HAP-1 (cell line): ENCODE data around the gene FAM210B.
A peak's percentile ranks its signal among the peaks of the same experiment; 100 is the strongest.

ENCODE experiments used
- DNase-seq, 2 experiments: peaks; one replicate each; pipeline ENCODE4 v3.0.0-alpha.2; 2016 to 2020; ENCODE audit warnings: low spot score in 2 of 2
- H3K27me3 ChIP-seq: fragments of 250-450 bp; sonication (Bioruptor Pico); 2 replicates; pipeline ENCODE4 v1.5.1; 2020; ENCODE audit warnings: low read depth, mild to moderate bottlenecking, moderate library complexity
- H3K36me3 ChIP-seq: fragments of 250-450 bp; sonication (Bioruptor Pico); replicated peaks from 2 replicates; pipeline ENCODE4 v1.5.1; 2020; ENCODE audit warnings: mild to moderate bottlenecking
- H3K4me1 ChIP-seq: fragments of 250-450 bp; sonication (Bioruptor Pico); 2 replicates; pipeline ENCODE4 v1.5.1; 2020; ENCODE audit warnings: mild to moderate bottlenecking
- H3K4me3 ChIP-seq: fragments of 250-450 bp; sonication (Bioruptor Pico); 2 replicates; pipeline ENCODE4 v1.5.1; 2020; ENCODE audit warnings: mild to moderate bottlenecking, moderate library complexity
- H3K9me3 ChIP-seq: fragments of 250-450 bp; sonication (Bioruptor Pico); 2 replicates; pipeline ENCODE4 v1.5.1; 2020; ENCODE audit warnings: mild to moderate bottlenecking, moderate library complexity
- in situ Hi-C: fragments of 300-500 bp; cut with MboI; formaldehyde crosslinking; loops from 3 replicates; pipeline ENCODE4 v1.14.3; 2020; ENCODE audit warnings: low sequenced_read_pairs, inconsistent platforms, mixed read lengths

Gene FAM210B

GRCh38 chr20:56348305-56348693, 10.5 kb upstream of the FAM210B start:
- in situ Hi-C loops: loop anchor here (25.0 kb wide), 1 partner anchor 1686 kb away; no protein-coding TSS in a partner anchor
- DNase-seq: peak in 1 of 2 experiments; percentile 34
- H3K36me3 ChIP-seq: no peaks in the 10 kb centered on the region
- H3K4me1 ChIP-seq: peaks cover 15% of the 10 kb centered on the region
- no peak overlapping the region for H3K4me3 ChIP-seq
- H3K27me3 ChIP-seq: peaks cover 62% of the 10 kb centered on the region
- no peaks in the 10 kb centered on the region for H3K9me3 ChIP-seq

- Histone ChIP-seq H3K36me3 (no peaks in the 10 kb centered on the region), H3K27me3 (peaks cover 59% of the 10 kb centered on the region), H3K4me3 (no peak overlapping the region), H3K4me1 (peaks cover 15% of the 10 kb centered on the region), H3K9me3 (no peaks in the 10 kb centered on the region)
- in situ Hi-C loops: loop anchor here (25.0 kb wide), 1 partner anchor 1686 kb away; no protein-coding TSS in a partner anchor
- no peak for DNase-seq
These were observed 10.0 kb upstream of the FAM210B start for GRCh38 chr20:56348746-56349145.

- no peak for DNase-seq
- Histone ChIP-seq H3K4me3 (no peak overlapping the region), H3K4me1 (peaks cover 15% of the 10 kb centered on the region), H3K9me3 (no peaks in the 10 kb centered on the region), H3K27me3 (peaks cover 44% of the 10 kb centered on the region), H3K36me3 (no peaks in the 10 kb centered on the region)
- in situ Hi-C loops: no loop called here
These were observed 7.9 kb upstream of the FAM210B start for GRCh38 chr20:56350842-56351241.

GRCh38 chr20:56352345-56353055, 6.3 kb upstream of the FAM210B start:
- Histone ChIP-seq H3K4me1 (peaks cover 14% of the 10 kb centered on the region), H3K36me3 (no peaks in the 10 kb centered on the region), H3K9me3 (no peaks in the 10 kb centered on the region), H3K27me3 (peaks cover 41% of the 10 kb centered on the region), H3K4me3 (no peak overlapping the region)
- in situ Hi-C loops: no loop called here
- no peak for DNase-seq

- Histone ChIP-seq H3K36me3 (no peaks in the 10 kb centered on the region), H3K9me3 (no peaks in the 10 kb centered on the region), H3K27me3 (peaks cover 41% of the 10 kb centered on the region), H3K4me3 (no peak overlapping the region), H3K4me1 (peaks cover 9% of the 10 kb centered on the region)
- no peak for DNase-seq
- in situ Hi-C loops: no loop called here
These were observed 5.4 kb upstream of the FAM210B start for GRCh38 chr20:56353356-56353755.

- in situ Hi-C loops: no loop called here
- Histone ChIP-seq H3K9me3 (no peaks in the 10 kb centered on the region), H3K4me1 (peaks cover 3% of the 10 kb centered on the region; the same call in 1 of the 2 replicates), H3K4me3 (no peak overlapping the region), H3K27me3 (peaks cover 6% of the 10 kb centered on the region), H3K36me3 (no peaks in the 10 kb centered on the region)
- no peak for DNase-seq
These were observed 704 bp upstream of the FAM210B start for GRCh38 chr20:56358070-56358469.

GRCh38 chr20:56359212-56360132, 698 bp downstream of the FAM210B start:
- peak overlapping the region; percentile 56 for H3K4me3 ChIP-seq
- H3K9me3 ChIP-seq: no peaks in the 10 kb centered on the region
- H3K36me3 ChIP-seq: no peaks in the 10 kb centered on the region
- DNase-seq: peak; percentile 61 to 69
- H3K4me1 ChIP-seq: peaks cover 3% of the 10 kb centered on the region; the same call in 1 of the 2 replicates
- H3K27me3 ChIP-seq: no peaks in the 10 kb centered on the region
- in situ Hi-C loops: no loop called here

GRCh38 chr20:56360133-56360907, 1.5 kb downstream of the FAM210B start:
- Histone ChIP-seq H3K4me1 (peaks cover 3% of the 10 kb centered on the region; the same call in 1 of the 2 replicates), H3K9me3 (no peaks in the 10 kb centered on the region), H3K27me3 (no peaks in the 10 kb centered on the region), H3K36me3 (no peaks in the 10 kb centered on the region), H3K4me3 (peak overlapping the region; percentile 56)
- DNase-seq: no peak
- in situ Hi-C loops: no loop called here

- Histone ChIP-seq H3K27me3 (no peaks in the 10 kb centered on the region), H3K4me3 (no peak overlapping the region), H3K4me1 (peaks cover 3% of the 10 kb centered on the region; the same call in 1 of the 2 replicates), H3K36me3 (no peaks in the 10 kb centered on the region), H3K9me3 (no peaks in the 10 kb centered on the region)
- DNase-seq: no peak
- in situ Hi-C loops: no loop called here
These were observed 2.1 kb downstream of the FAM210B start for GRCh38 chr20:56360908-56361205.

- DNase-seq: no peak
- in situ Hi-C loops: no loop called here
- no peaks in the 10 kb centered on the region for H3K9me3 ChIP-seq
- no peak overlapping the region for H3K4me3 ChIP-seq
- no peaks in the 10 kb centered on the region for H3K27me3 ChIP-seq
- peaks cover 3% of the 10 kb centered on the region; the same call in 1 of the 2 replicates for H3K4me1 ChIP-seq
- no peaks in the 10 kb centered on the region; the same call in 1 of the 2 replicates for H3K36me3 ChIP-seq
These were observed 3.1 kb downstream of the FAM210B start for GRCh38 chr20:56361900-56362299.

- Histone ChIP-seq H3K36me3 (peaks cover 3% of the 10 kb centered on the region; the same call in 1 of the 2 replicates), H3K27me3 (no peaks in the 10 kb centered on the region), H3K4me1 (peaks cover 3% of the 10 kb centered on the region; the same call in 1 of the 2 replicates), H3K9me3 (no peaks in the 10 kb centered on the region), H3K4me3 (no peak overlapping the region)
- no peak for DNase-seq
- in situ Hi-C loops: no loop called here
These were observed 4.1 kb downstream of the FAM210B start for GRCh38 chr20:56362833-56363413.

GRCh38 chr20:56363491-56363890, 4.7 kb downstream of the FAM210B start:
- no peak for DNase-seq
- no peak overlapping the region for H3K4me3 ChIP-seq
- peaks cover 3% of the 10 kb centered on the region for H3K36me3 ChIP-seq
- H3K27me3 ChIP-seq: no peaks in the 10 kb centered on the region
- no peaks in the 10 kb centered on the region for H3K4me1 ChIP-seq
- in situ Hi-C loops: no loop called here
- H3K9me3 ChIP-seq: no peaks in the 10 kb centered on the region
